AG04450 (cell line): ENCODE measurements around the gene OXLD1. TPM values are rescaled to one million over a fixed set of nuclear protein-coding genes. Genes with fewer than 3 reads are reported as not detected.

Experiments
- CTCF ChIA-PET: fragments of 300-600, 350-600 bp; formaldehyde crosslinking; extraction: SDS; loops from one replicate; lab custom pipeline; 2022; ENCODE audit warnings: antibody characterized with exemption, inconsistent platforms; lab: Charles Lee
- POLR2A ChIA-PET: fragments of 350-600 bp; formaldehyde crosslinking; extraction: SDS; loops from one replicate; lab custom pipeline; 2021; ENCODE audit warnings: antibody characterized with exemption, inconsistent platforms; lab: Yijun Ruan, JAX
- DNase-seq: peaks from one replicate; pipeline ENCODE4 v3.0.0-alpha.2; 2011; ENCODE audit warnings: low read depth, low spot score
- H3K27ac ChIP-seq: one replicate; pipeline ENCODE4 v1.5.1; 2012; ENCODE audit warnings: low read depth, low read length, control low read depth
- H3K27me3 ChIP-seq: one replicate; pipeline ENCODE4 v1.6.0; 2012; ENCODE audit warnings: low read length; ENCODE audit not compliant: control insufficient read depth, insufficient read depth
- H3K4me3 ChIP-seq: 2 replicates; pipeline ENCODE4 v1.5.1; 2011; ENCODE audit warnings: mild to moderate bottlenecking, low read depth, low read length, control low read depth
- H3K9me3 ChIP-seq: 2 replicates; pipeline ENCODE4 v1.5.1; 2012; ENCODE audit warnings: low read length; ENCODE audit not compliant: control insufficient read depth, insufficient read depth
- polyA plus RNA-seq: library from polyadenylated mRNA; depleted of rRNA; stranded (reverse); fragments of >200 nt; gene quantifications from 2 replicates; pipeline ENCODE4 v1.2.3, GENCODE V29; 2011
- TF ChIP-seq, protein P1 (sequence below): IDR thresholded peaks from 2 replicates; pipeline ENCODE4 v1.5.1; 2011; ENCODE audit warnings: low read depth, low read length, control low read depth, inconsistent platforms

Gene OXLD1
- polyA plus RNA-seq, 1 experiment: 13.4 TPM

DNA sequence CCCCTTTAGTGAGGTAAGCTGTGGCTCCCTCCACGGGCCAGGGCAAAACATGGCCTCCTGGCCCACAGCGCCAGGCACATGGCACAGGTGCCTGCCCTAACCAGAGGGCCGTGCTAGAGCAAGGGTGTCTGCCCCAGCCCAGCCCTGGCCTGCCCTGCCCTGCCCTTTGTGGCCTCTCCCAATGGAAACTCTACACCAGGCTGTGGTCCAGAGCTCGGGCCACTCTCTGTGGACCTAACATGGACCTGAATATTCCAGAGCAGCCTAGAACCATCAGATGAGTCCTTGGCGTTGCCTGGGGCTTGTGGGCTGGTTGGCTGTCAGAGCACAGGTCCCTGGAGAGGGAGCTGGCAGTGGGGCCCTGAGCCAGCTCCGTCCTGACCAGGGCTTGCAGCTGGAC lies 28.8 kb upstream of the OXLD1 start:
- H3K27me3 ChIP-seq: no peaks in the 10 kb centered on the region
- ChIA-PET POLR2A (interaction anchor here (1.5 kb wide), 2 partner anchors 10 to 11 kb away, joined by 6 read pairs; partner anchors contain the start of genes ARL16 and HGS), CTCF (no interaction called here)
- H3K9me3 ChIP-seq: no peaks in the 10 kb centered on the region; the same call in 1 of the 2 replicates
- DNase-seq: no peak
- H3K27ac ChIP-seq: no peak overlapping the region
- TF ChIP-seq, protein P1, sequence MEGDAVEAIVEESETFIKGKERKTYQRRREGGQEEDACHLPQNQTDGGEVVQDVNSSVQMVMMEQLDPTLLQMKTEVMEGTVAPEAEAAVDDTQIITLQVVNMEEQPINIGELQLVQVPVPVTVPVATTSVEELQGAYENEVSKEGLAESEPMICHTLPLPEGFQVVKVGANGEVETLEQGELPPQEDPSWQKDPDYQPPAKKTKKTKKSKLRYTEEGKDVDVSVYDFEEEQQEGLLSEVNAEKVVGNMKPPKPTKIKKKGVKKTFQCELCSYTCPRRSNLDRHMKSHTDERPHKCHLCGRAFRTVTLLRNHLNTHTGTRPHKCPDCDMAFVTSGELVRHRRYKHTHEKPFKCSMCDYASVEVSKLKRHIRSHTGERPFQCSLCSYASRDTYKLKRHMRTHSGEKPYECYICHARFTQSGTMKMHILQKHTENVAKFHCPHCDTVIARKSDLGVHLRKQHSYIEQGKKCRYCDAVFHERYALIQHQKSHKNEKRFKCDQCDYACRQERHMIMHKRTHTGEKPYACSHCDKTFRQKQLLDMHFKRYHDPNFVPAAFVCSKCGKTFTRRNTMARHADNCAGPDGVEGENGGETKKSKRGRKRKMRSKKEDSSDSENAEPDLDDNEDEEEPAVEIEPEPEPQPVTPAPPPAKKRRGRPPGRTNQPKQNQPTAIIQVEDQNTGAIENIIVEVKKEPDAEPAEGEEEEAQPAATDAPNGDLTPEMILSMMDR: no peak
- H3K4me3 ChIP-seq: no peak overlapping the region

DNA sequence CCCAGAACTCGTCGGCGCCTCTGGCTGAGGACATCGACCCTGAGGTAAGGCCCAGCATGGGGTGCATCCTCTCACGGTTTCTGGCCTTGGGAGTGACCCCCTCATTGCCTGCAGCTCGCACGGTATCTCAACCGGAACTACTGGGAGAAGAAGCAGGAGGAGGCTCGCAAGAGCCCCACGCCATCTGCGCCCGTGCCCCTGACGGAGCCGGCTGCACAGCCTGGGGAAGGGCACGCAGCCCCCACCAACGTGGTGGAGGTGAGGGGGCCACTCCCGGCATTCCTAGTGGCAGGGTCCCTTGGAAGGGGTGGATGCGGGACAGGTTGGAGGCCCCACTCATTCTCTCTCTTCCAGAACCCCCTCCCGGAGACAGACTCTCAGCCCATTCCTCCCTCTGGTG lies 28.4 kb upstream of the OXLD1 start:
- POLR2A ChIA-PET: interaction anchor here (1.5 kb wide), 1 partner anchor 9 kb away, joined by 6 read pairs; no protein-coding TSS in a partner anchor
- Histone ChIP-seq H3K9me3 (no peaks in the 10 kb centered on the region; the same call in 1 of the 2 replicates), H3K27me3 (no peaks in the 10 kb centered on the region), H3K27ac (no peak overlapping the region), H3K4me3 (no peak overlapping the region)
- TF ChIP-seq, protein P1: no peak
- DNase-seq: no peak
- CTCF ChIA-PET: no interaction called here

DNA sequence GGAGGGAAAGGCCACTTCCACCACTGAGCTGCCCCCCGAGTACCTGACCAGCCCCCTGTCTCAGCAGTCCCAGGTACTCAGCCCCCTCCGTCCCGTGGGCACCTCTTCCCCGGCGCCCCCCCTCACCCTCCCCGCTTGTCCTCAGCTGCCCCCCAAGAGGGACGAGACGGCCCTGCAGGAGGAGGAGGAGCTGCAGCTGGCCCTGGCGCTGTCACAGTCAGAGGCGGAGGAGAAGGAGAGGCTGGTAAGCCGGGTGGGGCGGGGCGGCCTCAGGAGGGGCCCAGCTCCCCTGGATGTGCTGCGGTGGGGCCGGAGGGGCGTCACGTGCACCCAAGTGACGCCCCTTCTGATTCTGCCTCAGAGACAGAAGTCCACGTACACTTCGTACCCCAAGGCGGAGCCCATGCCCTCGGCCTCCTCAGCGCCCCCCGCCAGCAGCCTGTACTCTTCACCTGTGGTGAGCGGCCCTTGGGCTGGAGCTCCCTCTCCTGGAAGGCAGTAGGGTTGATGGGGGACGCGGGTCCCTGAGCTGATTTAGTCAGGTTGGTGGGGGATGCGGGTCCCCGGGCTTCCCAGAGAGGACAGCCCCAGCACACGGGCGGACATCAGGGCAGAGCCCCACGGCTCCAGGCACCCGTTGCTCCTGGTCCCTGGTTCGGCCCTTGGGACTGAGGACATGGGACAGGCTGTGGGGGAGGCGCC lies 27.3 kb upstream of the OXLD1 start:
- no peaks in the 10 kb centered on the region for H3K27me3 ChIP-seq
- ChIA-PET CTCF (no interaction called here), POLR2A (interaction anchor here (0.8 kb wide), 1 partner anchor 10 kb away, joined by 3 read pairs; the partner anchor contains the start of gene MRPL12)
- DNase-seq: no peak
- H3K27ac ChIP-seq: no peak overlapping the region
- TF ChIP-seq, protein P1: no peak
- no peak overlapping the region for H3K4me3 ChIP-seq
- H3K9me3 ChIP-seq: no peaks in the 10 kb centered on the region; the same call in 1 of the 2 replicates

DNA sequence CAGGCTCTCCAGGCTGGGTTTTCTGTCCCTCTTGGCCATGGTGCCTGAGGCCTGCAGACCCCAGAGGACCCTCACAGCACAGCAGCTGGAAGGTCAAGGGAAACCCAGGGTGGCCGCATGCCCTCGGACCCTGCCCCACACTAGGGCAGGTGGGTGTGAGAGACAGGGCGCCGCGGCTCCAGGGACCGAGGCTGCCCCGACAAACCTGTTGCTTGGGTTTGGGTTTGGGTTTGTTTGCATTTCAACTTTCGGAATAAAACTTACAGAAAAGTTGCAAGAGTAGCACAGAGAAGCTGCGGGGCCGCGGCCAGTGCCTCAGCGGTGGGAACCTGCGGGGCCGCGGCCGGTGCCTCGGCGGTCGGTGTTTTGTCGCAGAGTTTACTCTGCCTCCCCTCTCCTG lies 25.2 kb upstream of the OXLD1 start:
- DNase-seq: no peak
- TF ChIP-seq, protein P1: no peak
- ChIA-PET POLR2A (interaction anchor here (1.0 to 1.1 kb wide), 2 partner anchors 8 to 11 kb away, joined by 3 read pairs; partner anchors contain the start of genes ARL16, HGS and MRPL12), CTCF (no interaction called here)
- Histone ChIP-seq H3K27me3 (no peaks in the 10 kb centered on the region), H3K9me3 (no peaks in the 10 kb centered on the region; the same call in 1 of the 2 replicates), H3K4me3 (no peak overlapping the region), H3K27ac (no peak overlapping the region)

DNA sequence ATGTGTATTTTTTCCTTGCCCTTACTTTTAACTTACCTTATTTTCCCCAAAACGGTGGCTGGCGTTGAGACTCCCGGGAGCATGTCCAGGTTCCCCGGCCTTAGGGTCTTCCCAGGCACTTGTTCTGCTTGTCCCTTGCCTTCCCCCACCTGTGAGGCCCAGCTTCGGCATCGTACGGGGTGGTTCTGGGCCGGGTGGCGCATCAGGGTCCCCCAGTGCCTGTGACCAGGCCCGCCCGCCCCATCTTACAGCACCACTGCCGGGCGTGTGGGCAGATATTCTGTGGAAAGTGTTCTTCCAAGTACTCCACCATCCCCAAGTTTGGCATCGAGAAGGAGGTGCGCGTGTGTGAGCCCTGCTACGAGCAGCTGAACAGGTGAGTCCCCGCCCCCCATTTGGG lies 24.8 kb upstream of the OXLD1 start:
- no peak for DNase-seq
- TF ChIP-seq, protein P1: no peak
- Histone ChIP-seq H3K4me3 (no peak overlapping the region), H3K27ac (no peak overlapping the region), H3K9me3 (no peaks in the 10 kb centered on the region; the same call in 1 of the 2 replicates), H3K27me3 (no peaks in the 10 kb centered on the region)
- ChIA-PET POLR2A (interaction anchor here (1.0 kb wide), 1 partner anchor 12 kb away, joined by 3 read pairs; the partner anchor contains the start of gene MRPL12), CTCF (no interaction called here)
